GM19240 (cell line): ENCODE results near the gene BST2.
"Not testable (repeated sequence)": the region's sequence is repeated elsewhere in the genome, so short reads cannot be mapped to it uniquely, and the experiment has no call there.

Source experiments
- DNase-seq: peaks from one replicate; pipeline ENCODE4 v3.0.0; 2011; ENCODE audit warnings: low spot score; ENCODE audit not compliant: insufficient read length

BST2 gene

DNA sequence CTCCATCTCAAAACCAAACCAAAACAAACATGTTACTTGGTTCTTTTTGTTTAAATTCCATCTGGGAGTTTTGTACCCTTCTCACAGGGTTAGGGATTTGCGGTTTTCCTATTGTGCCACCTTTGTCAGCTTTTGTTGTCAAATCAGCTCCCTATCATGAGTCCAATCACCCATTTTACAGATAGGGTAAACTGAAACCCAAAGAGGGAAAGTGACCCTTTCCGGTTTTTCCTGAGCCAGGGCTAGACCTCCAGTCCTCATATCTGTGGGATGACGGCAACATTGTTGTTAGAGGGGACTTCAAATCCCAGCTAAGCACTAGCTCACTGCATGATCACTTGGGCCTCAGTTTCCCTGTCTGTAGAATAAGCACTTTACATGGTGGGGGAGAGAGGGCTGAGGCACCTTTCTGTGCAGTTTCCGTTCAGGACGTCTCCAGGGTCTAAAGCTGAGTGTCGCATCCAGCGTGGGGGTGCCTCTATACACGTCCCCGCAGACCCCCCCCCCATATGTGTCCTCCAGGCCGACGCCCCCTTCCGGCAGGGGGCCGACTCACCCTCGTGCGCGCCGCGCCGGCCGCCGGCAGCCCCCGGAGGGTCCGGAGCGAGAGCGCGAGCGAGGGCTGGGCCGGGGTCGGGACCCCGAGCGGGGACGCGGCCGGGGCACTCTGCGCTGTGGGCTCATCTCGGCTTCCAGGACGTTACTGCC, 15.3 kb downstream of the BST2 start:
- DNase-seq, result no peak

DNA sequence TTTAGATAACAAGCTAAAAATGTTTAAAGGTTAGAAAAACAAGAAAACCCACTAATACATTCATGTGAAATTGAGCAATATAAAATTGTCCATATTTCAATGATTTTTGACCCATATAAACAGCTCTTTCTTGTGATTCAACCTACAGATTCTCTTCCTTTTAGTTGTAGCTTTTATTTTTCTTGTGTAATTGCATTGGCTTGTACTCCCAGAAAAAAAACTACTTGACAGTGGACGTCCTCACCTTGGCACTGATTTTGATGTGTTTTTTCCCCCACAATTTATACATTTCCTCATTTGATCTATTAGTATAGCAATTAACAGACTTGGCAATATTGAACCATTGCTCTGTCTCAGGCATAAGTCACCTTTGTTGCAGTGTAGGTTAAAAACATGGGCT, 16.1 kb downstream of the BST2 start:
- no peak for DNase-seq

GRCh38 chr19:17385878-17386611, 19.4 kb downstream of the BST2 start:
- no peak for DNase-seq

DNA sequence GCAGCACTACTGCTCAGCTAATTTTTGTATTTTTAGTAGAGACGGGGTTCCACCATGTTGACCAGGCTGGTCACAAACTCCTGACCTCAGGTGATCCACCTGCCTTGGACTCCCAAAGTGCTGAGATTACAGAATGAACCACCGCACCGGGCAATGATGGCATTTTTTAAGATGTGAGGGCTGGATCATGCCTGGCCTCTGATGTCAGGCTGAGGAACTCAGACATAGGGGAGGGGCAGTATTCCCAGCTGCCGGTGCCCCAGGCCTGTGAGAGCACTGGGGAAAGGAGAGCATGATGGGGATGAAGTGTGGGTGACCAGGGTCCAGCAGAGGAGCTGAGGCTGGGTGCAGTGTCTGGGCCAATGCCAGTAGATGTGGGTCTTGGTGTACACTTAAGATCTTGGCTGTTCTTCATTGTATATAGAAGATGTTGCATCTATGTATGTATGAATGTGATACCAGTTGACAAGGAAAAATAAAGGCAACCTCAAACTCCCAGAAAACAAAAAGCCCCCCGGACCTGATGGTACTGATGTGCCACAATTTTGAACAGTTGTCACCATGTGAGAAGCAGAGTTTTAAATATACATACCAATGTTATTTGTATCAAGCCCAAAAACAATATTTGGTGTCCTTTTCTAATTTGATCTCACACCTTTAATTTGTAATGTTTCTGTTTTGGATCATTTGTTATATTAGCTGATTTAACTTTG, 24.8 kb downstream of the BST2 start:
- DNase-seq, result no peak

GRCh38 chr19:17379221-17379631, 26.2 kb downstream of the BST2 start:
- no peak for DNase-seq

DNA sequence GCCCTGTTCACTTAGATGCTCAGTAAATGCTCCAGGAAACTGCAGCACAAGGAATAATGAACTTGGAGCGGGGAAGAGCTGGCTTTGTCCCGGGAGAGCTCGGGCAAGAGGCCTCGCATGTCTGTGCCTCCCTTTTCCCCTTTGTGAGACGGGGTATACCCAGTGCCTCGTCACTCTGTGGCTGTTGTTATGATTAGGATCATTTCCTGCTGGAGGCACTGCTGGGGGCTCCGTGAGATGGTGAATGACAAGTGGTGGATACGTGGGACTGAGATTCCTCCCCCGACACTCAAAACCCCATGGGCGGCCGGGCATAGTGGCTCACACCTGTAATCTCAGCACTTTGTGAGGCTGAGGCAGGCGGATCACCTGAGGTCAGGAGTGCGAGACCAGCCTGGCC, 27.2 kb downstream of the BST2 start:
- no peak for DNase-seq

GRCh38 chr19:17376935-17377600, 28.4 kb downstream of the BST2 start, which contains the start of gene PLVAP:
PLVAP (minus strand) TSS chr19:17377342; CDS start chr19:17377288, 54 bp downstream.
- no peak for DNase-seq

- no peak for DNase-seq
These were observed 35.3 kb downstream of the BST2 start for GRCh38 chr19:17370026-17370587.

DNA sequence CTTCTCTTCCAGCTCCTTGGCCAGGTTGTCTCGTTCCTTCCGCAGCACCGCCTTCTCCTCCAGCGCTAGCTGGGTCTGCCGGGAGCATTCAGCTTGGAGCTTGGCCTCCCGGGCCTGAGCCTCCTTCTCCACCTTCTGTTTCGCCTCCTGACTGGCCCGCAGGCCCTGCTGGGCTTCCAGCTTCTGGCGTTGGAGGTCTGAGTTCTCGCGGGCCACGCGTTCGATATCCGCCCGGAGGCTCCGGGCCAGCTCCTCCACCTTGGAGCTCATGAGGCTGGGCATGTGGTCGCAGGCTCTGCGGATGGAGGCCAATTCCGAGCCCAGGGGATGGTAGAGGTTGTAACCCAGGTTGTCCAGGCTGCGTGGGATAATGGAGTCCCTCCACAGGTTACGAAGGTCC, 40.1 kb downstream of the BST2 start:
- no peak for DNase-seq

DNA sequence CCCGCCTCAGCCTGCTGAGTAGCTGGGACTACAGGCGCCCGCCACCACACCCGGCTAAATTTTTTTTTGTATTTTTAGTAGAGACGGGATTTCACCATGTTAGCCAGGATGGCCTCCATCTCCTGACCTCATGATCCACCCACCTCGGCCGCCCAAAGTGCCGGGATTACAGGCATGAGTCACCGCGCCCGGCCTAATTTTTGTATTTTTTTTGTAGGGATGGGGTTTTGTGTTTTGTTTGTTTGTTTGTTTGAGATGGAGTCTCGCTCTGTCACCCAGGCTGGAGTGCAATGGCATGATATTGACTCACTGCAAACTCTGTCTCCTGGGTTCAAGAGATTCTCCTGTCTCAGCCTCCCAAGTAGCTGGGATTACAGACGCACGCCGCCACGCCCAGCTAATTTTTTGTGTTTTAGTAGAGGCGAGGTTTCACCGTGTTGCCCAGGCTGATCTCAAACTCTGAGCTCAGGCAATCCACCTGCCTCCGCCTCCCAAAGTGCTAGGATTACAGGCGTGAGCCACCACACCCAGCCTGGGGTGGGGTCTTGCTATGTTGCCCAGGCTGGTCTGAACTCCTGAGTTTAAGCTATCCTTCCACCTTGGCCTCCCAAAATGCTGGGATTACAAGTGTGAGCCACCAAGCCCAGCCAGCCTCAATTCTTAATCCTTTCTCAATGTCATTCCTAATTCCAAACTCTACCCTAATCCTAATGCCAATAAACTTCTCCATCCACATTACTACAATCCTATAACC, 41.4 kb downstream of the BST2 start:
- DNase-seq, result not testable (repeated sequence)

GRCh38 chr19:17359905-17360800, 45.3 kb downstream of the BST2 start:
- DNase-seq, result no peak

DNA sequence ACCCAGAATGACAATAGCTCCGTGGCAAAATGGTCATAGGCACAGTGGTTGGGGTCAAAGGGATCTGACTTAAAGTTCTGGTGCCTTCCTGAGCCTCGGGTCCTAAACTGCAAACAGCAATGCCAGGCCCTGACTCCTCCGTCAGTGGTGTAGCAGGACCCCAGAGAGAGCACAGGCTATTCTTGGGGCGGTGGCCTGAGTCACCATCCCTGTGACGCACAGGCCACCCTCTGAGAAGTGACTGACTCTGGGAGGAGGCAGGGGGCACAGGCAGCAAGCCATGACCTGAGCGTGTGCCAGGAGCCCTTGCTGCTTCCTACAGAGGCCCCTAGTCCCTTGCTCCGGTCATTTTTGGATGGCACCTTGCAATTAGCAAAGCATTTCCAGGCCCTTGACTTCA, 47.0 kb downstream of the BST2 start:
- DNase-seq, result no peak

GRCh38 chr19:17357724-17358123, 47.7 kb downstream of the BST2 start:
- DNase-seq, result no peak

GRCh38 chr19:17357078-17357666, 48.3 kb downstream of the BST2 start:
- no peak for DNase-seq

DNA sequence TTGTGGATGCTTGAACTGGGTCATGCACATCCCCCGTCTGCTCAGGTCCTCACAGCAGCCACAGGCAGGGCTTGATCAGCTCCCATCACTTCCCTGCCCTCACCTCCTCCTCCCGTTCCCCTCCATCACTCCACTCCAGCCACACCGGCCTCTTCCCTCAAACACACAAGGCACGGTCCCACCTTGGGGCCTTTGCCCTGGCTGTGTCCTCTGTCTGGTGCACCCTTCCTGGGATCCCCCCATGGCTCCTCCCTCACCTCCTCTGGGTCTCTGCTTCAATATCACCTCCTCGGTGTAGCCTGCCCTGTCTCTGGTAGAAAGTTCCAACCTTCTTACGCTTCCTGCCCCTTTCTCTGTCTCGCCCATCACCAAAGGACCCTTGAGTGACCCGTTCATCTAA, 52.0 kb downstream of the BST2 start:
- no peak for DNase-seq
